ENCODE measurements around the gene ATP1A1. TPM values are rescaled to one million over a fixed set of nuclear protein-coding genes. Genes with fewer than 3 reads are reported as not detected.

Gene ATP1A1
- total RNA-seq, 1 donor: 122 TPM

GRCh38 chr1:116343019-116343418 is 30.0 kb upstream of the ATP1A1 start:
- H3K4me3 ChIP-seq (ENCODE audit: insufficient read depth, low read length): no peak overlapping the region
- H3K27me3 ChIP-seq (ENCODE audit: insufficient read depth, low read length): no peaks in the 10 kb centered on the region
- no peak for DNase-seq (ENCODE audit: insufficient read length, low spot score, missing footprints)
- no peaks in the 10 kb centered on the region for H3K4me1 ChIP-seq (ENCODE audit: insufficient read depth, low read length)
- H3K79me2 ChIP-seq (ENCODE audit: insufficient read depth, low read length): no peaks in the 10 kb centered on the region
- no peaks in the 10 kb centered on the region for H3K9me3 ChIP-seq (ENCODE audit: low read depth, low read length)
- no peaks in the 10 kb centered on the region for H4K20me1 ChIP-seq (ENCODE audit: insufficient read depth, low read length)
- H2AFZ ChIP-seq (ENCODE audit: low read length): no peak overlapping the region
- no peak for TF ChIP-seq CTCF (IDR thresholded peaks at IDR 0.05; ENCODE audit: extremely low read depth, low read depth, low read length)
- no peaks in the 10 kb centered on the region for H3K36me3 ChIP-seq (ENCODE audit: insufficient read depth, low read length)
- no peak overlapping the region for H3K4me2 ChIP-seq (ENCODE audit: insufficient read depth, low read length)
- H3K27ac ChIP-seq (ENCODE audit: low read depth, low read length): no peak overlapping the region

- H3K9me3 ChIP-seq (ENCODE audit: low read depth, low read length): no peaks in the 10 kb centered on the region
- H4K20me1 ChIP-seq (ENCODE audit: insufficient read depth, low read length): no peaks in the 10 kb centered on the region
- no peak overlapping the region for H2AFZ ChIP-seq (ENCODE audit: low read length)
- TF ChIP-seq CTCF (IDR thresholded peaks at IDR 0.05; ENCODE audit: extremely low read depth, low read depth, low read length): no peak
- no peak overlapping the region for H3K27ac ChIP-seq (ENCODE audit: low read depth, low read length)
- no peaks in the 10 kb centered on the region for H3K36me3 ChIP-seq (ENCODE audit: insufficient read depth, low read length)
- no peaks in the 10 kb centered on the region for H3K4me1 ChIP-seq (ENCODE audit: insufficient read depth, low read length)
- no peak for DNase-seq (ENCODE audit: insufficient read length, low spot score, missing footprints)
- H3K79me2 ChIP-seq (ENCODE audit: insufficient read depth, low read length): no peaks in the 10 kb centered on the region
- no peaks in the 10 kb centered on the region for H3K27me3 ChIP-seq (ENCODE audit: insufficient read depth, low read length)
- H3K4me3 ChIP-seq (ENCODE audit: insufficient read depth, low read length): no peak overlapping the region
- no peak overlapping the region for H3K4me2 ChIP-seq (ENCODE audit: insufficient read depth, low read length)
These were observed 28.0 kb upstream of the ATP1A1 start for GRCh38 chr1:116345011-116345410.

DNA sequence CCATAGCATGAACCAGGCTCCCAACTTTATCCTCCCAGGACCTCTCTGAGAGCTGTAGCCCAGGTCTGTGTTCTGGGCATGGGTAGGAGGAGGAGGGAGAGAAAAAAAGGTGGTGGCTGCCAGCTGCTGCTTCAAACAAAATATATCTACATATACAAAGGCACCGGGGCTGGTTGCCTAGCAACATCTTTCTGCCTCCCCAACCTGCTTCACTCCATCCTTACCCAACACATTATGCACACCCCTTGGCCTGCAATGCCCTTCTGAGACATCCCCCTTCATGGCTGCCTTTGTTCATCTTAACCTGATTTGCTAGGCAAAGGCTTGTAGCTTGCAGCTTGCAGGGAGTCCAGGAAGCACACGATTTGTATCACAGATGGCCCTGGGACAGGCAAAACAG is 27.2 kb upstream of the ATP1A1 start:
- no peaks in the 10 kb centered on the region for H3K36me3 ChIP-seq (ENCODE audit: insufficient read depth, low read length)

More for the DNA sequence above, 27.2 kb upstream of the ATP1A1 start:
- TF ChIP-seq CTCF (IDR thresholded peaks at IDR 0.05; ENCODE audit: extremely low read depth, low read depth, low read length): no peak
- no peak overlapping the region for H3K4me2 ChIP-seq (ENCODE audit: insufficient read depth, low read length)
- no peak overlapping the region for H3K27ac ChIP-seq (ENCODE audit: low read depth, low read length)
- no peaks in the 10 kb centered on the region for H3K9me3 ChIP-seq (ENCODE audit: low read depth, low read length)
- no peaks in the 10 kb centered on the region for H3K79me2 ChIP-seq (ENCODE audit: insufficient read depth, low read length)
- H3K4me3 ChIP-seq (ENCODE audit: insufficient read depth, low read length): no peak overlapping the region
- H4K20me1 ChIP-seq (ENCODE audit: insufficient read depth, low read length): no peaks in the 10 kb centered on the region
- H3K4me1 ChIP-seq (ENCODE audit: insufficient read depth, low read length): no peaks in the 10 kb centered on the region
- no peak overlapping the region for H2AFZ ChIP-seq (ENCODE audit: low read length)
- no peak for DNase-seq (ENCODE audit: insufficient read length, low spot score, missing footprints)
- H3K27me3 ChIP-seq (ENCODE audit: insufficient read depth, low read length): no peaks in the 10 kb centered on the region

Measured in osteoblast (primary cell).